Neural cell (in vitro differentiated cells): ENCODE data around the gene CNOT4.

Experiments
- CTCF ChIP-seq: fragments of 450-650 bp; IDR thresholded peaks from 2 replicates; pipeline ENCODE4 v1.5.1; 2014; ENCODE audit warnings: antibody characterized with exemption, mild to moderate bottlenecking, moderate library complexity; ENCODE audit not compliant: poor library complexity, severe bottlenecking
- EP300 ChIP-seq: fragments of 450-650 bp; conservative IDR thresholded peaks from 2 replicates; pipeline ENCODE4 v1.6.1; 2014; ENCODE audit warnings: antibody characterized with exemption, mild to moderate bottlenecking, moderate library complexity; ENCODE audit not compliant: poor library complexity, severe bottlenecking
- POLR2AphosphoS5 ChIP-seq: IDR thresholded peaks from 2 replicates; pipeline ENCODE4 v1.6.1; 2012
- RAD21 ChIP-seq: fragments of 450-650 bp; conservative IDR thresholded peaks from 2 replicates; pipeline ENCODE4 v1.6.1; 2014; ENCODE audit warnings: antibody characterized with exemption, mild to moderate bottlenecking, moderate library complexity
- TF ChIP-seq, protein P1 (sequence below): IDR thresholded peaks from 2 replicates; pipeline ENCODE4 v1.6.1; 2012; ENCODE audit warnings: borderline replicate concordance

GRCh38 chr7:135368416-135369186 lies 141.3 kb downstream of the CNOT4 start:
- TF ChIP-seq CTCF (no peak), EP300 (no peak), POLR2AphosphoS5 (no peak), RAD21 (no peak)
- TF ChIP-seq, protein P1, sequence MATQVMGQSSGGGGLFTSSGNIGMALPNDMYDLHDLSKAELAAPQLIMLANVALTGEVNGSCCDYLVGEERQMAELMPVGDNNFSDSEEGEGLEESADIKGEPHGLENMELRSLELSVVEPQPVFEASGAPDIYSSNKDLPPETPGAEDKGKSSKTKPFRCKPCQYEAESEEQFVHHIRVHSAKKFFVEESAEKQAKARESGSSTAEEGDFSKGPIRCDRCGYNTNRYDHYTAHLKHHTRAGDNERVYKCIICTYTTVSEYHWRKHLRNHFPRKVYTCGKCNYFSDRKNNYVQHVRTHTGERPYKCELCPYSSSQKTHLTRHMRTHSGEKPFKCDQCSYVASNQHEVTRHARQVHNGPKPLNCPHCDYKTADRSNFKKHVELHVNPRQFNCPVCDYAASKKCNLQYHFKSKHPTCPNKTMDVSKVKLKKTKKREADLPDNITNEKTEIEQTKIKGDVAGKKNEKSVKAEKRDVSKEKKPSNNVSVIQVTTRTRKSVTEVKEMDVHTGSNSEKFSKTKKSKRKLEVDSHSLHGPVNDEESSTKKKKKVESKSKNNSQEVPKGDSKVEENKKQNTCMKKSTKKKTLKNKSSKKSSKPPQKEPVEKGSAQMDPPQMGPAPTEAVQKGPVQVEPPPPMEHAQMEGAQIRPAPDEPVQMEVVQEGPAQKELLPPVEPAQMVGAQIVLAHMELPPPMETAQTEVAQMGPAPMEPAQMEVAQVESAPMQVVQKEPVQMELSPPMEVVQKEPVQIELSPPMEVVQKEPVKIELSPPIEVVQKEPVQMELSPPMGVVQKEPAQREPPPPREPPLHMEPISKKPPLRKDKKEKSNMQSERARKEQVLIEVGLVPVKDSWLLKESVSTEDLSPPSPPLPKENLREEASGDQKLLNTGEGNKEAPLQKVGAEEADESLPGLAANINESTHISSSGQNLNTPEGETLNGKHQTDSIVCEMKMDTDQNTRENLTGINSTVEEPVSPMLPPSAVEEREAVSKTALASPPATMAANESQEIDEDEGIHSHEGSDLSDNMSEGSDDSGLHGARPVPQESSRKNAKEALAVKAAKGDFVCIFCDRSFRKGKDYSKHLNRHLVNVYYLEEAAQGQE = no peak
